HG02970 (cell line): ENCODE measurements around the gene TMEM81.

ENCODE experiments used
- ATAC-seq: cut with Tn5 transposase; IDR thresholded peaks from one replicate; pipeline ENCODE4 v1.9.1; 2021; ENCODE audit warnings: mild to moderate bottlenecking, moderate library complexity, moderate number of reproducible peaks; ENCODE audit not compliant: unreplicated experiment, low FRiP score

Gene TMEM81

DNA sequence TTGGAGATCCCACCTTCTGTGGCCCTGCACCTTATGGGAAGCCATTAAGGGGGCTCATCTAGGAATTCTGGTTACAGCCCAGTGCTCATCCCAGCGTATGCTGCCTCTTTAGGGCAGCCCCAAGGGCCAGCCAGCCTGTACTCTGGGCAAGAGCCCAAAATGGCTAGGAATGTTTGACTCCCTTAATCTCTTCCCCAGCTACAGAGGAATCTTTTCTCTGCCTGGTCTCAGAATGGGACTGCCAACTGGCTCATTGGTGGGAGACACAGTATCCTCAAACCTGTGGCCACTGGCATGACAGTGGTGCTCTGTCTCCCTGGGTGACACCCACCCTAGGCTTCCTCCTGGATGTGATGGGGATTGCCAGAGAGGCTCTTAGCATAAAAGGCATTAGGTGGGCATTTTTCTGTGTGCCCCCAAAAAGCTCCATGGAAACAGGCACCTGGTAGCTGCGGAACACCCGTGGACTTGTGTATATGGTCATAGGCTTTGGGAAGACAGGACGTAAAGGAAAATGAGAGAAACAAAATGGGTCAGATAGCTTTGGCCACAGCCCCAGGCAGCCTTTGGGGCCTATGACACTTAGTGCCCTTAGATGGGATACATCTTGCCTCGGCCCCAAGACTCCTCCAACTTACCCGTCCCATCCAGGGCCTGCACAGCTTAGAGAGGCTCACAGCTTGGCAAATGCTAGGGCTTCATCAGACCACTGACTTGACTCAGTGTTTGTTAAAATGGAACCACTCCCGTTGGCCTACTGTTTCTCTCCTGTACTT, 6.9 kb downstream of the TMEM81 start:
- no peak for ATAC-seq

DNA sequence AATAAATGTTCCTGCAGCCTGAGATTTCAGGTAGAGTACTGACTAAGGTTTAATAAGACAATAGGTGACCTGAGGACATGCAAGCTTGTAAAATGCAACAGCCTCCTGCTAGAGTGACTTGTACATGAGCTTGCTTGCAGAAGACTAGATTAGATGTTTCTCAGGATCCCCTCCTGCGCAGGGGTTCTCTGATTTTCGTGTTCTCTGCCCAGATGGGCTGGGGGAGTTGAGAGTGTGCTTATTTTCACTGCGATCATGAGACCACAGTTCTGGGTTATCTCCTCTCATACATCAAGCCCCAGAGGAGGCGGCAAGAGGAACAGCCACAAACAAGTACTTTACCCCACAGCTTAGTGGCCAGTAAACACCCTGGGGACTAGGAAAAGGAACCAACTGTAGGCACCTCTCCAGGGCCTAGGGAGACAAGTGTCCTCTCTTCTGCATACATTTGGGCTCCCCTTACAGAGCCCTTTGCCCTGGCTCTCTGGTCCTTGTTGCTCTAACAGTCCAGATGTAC, 8.0 kb downstream of the TMEM81 start:
- no peak for ATAC-seq

DNA sequence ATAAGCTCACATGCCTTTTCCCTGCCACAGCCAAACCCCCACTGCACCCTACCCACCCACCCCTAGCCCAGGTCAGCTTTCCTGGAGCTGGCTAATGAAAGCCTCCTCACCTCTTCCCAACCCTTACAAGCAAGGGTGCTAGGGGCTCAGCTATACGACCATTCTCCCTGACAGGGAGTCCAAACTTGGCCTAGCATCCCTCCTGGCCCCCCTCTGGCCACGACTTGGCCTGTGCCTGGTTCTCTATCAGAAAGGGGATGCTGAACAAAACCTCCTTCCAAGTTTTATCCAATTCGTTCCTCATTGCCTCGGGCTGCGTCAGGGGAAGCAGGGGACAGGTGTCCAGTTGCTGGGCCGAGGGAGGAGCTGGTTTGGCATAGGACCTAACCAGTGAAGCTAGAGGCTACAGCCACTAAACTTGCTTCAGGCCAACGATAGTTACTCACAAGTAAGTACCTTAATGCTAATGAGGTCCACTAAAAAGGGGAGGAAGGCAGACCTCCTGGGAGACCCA, 8.6 kb downstream of the TMEM81 start:
- no peak for ATAC-seq

GRCh38 chr1:205074513-205074912, 9.7 kb downstream of the TMEM81 start:
- ATAC-seq, result no peak

- ATAC-seq, result no peak
Observed at GRCh38 chr1:205074084-205074483, 10.2 kb downstream of the TMEM81 start.

DNA sequence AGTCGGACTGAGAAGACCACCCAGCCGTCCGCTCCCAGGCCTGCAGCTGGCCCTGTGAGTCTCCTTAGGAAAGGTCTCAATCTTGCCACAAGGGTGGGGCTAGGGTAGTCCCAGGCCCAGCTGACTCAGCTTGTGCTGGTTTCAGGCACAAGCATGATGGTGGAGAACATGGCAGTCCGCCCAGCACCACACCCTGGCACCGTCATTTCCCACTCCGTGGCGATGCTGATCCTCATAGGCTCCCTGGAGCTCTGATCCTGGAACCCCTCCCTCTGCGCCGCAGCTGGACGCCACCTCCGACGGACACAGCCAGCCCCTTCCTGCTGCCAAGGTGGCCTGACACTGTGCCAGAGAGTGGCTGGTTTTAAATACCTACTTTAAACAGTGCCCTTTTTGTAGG, 10.7 kb downstream of the TMEM81 start:
- no peak for ATAC-seq

- ATAC-seq, result no peak
Observed at GRCh38 chr1:205072881-205073280, 11.4 kb downstream of the TMEM81 start.

DNA sequence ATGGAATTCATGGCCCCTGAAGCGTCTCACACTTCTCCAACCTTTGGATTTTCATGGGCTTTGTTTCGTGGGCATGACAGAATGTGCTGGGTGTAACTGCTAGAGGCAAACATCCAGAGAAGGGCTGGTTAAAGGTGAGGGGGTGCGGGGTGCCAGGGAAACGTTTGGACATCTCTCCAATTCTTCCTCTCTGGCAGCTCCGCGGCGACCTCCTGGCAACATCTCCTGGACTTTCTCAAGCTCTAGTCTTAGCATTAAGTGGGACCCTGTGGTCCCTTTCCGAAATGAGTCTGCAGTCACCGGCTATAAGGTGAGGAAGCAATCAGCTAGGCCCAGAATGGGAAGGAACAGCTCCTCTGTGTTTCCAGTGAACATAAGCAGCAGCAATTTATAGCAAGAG, 12.0 kb downstream of the TMEM81 start:
- ATAC-seq, result no peak

DNA sequence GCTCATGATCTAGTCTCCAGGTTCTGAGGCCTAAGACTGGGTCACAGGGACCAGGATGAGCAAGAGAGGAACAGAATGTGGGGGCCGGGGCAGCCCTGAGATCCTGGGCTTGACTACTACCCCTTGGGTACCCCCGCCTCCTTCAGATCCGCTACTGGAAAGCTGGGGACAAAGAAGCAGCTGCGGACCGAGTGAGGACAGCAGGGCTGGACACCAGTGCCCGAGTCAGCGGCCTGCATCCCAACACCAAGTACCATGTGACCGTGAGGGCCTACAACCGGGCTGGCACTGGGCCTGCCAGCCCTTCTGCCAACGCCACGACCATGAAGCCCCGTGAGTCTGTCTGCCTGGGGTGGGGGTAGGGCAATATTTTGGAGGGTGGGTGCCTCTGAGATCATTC, 12.5 kb downstream of the TMEM81 start:
- no peak for ATAC-seq

DNA sequence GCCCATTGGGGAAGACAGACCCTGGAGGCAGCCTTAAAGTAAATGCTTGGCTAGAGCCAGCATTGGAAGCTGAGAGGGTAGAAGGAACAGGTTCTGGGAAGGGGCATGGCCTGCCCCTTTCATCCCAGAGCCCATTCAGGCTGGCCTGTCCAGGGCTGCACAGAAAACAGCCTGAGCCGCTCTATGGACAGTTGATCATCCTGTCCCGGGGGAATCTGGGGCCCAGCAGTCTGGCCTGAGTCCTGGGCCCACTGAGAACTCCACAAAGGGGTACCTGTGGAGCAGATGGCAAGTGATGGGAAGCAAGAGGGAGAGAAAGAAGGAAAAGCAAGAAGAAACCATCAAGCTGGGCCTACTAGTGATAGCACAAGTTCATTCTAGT, 13.2 kb downstream of the TMEM81 start:
- ATAC-seq, result no peak

DNA sequence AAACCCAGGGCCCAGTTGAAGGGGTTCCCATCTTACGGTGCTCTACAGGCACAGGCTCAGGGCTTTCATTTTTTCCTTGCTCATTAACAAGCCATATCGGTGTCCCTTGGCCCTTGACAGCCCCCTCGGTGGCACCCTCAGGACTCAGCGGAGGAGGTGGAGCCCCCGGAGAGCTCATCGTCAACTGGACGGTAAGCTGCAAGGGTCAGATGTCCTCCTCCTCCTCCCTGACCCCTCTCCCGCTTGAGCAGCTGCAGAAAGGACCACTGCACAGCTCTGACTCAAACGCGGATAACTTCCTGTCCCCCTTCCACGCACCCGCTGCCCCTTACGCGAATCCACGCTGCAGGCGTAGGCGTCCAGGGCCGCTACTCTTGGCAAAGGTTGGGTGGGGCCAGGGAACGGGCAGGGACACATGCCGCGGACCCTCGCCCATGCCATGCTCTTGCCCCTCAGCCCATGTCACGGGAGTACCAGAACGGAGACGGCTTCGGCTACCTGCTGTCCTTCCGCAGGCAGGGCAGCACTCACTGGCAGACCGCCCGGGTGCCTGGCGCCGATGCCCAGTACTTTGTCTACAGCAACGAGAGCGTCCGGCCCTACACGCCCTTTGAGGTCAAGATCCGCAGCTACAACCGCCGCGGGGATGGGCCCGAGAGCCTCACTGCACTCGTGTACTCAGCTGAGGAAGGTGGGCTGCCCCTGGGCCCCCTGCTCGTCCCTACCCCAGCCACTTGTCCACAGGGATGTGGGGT, 14.7 kb downstream of the TMEM81 start:
- ATAC-seq, result no peak

- no peak for ATAC-seq
Observed at GRCh38 chr1:205068457-205069040, 15.7 kb downstream of the TMEM81 start.

DNA sequence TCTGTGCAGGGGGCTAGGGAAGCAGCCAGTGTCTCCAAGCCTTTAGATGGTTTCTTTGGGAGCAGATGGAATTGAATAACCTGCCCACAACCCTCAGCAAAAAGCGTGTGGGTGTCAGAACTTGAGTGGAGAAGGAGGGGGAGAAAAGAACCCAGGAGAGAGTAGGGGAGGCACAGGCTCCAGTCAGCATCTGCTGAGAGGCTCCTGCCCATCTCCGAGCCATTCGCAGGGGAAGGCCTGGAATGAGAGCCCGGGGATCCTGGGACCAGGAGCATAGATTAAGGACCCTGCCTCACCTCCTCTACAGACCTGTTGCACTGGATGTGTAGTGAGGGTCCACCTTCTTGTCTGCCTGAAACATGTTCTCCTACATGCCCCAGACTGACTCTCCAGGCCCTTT, 16.3 kb downstream of the TMEM81 start:
- ATAC-seq, result no peak

- ATAC-seq, result no peak
Observed at GRCh38 chr1:205067031-205067430, 17.2 kb downstream of the TMEM81 start.

DNA sequence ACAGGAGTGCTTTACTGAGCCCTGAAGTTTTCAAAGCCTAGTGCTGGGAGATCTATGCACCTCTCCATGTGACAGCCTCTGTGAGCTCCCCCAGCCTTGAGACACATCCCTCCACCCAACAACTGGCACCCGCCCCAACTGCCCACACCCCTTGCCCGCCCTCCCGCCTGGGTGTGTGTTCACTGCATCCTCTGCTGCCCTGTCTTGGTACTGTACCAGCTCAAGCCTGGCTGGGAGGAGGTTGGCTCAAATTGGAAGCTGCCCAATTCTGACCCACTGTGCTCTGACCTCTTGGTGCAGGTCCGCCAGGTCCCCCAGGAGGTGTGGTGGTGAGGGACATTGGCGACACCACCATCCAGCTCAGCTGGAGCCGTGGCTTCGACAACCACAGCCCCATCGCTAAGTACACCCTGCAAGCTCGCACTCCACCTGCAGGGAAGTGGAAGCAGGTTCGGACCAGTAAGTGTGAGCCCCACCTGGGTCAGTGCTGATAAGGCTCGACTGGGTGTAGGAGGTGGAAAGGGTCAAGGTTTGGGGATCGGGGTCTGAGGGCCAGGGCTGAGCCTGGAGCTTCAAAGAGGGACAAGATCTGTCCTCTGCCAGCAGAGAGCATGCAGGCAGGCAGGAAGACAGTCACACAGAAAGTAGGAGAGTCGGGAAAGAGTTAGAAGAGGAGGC, 18.0 kb downstream of the TMEM81 start:
- no peak for ATAC-seq

DNA sequence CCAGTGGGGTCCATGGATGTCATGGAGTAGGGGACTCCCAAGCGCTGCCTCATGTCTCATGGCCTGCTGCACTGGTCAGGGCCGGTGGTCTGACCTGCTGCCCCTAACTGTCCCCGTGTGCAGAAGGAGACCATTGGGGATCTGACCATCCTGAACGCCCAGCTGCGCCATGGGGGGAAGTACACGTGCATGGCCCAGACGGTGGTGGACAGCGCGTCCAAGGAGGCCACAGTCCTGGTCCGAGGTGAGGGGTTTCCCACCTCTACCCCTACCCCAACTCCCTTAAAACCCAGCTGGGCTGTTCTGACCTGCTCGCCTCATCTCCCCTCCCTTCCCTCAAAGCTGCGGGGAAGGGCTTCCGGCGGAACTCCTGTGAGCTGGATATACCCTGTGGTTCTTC, 18.6 kb downstream of the TMEM81 start:
- ATAC-seq, result no peak

GRCh38 chr1:205064741-205065316, 19.4 kb downstream of the TMEM81 start:
- no peak for ATAC-seq

- no peak for ATAC-seq
Observed at GRCh38 chr1:205064301-205064700, 20.0 kb downstream of the TMEM81 start.

DNA sequence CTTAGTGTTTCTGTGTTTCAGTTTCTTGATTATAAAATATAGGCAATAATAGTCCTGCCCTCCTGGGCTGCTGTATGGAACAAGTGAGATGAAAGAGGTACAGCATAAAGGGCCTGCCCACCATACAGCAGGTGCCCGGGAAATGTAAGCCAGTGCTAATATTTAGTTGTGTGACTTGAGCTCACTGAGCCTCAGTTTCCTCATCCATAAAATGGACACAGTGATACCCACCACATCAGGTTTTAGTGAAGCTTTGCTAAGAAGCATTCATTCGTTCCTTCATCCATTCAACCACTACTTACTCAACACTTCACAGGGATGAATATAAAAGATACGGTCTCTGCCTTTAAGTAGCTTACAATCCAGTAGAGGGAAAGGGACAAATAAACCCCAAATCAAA, 21.4 kb downstream of the TMEM81 start:
- ATAC-seq, result no peak

GRCh38 chr1:205062319-205062718, 21.9 kb downstream of the TMEM81 start:
- no peak for ATAC-seq
